GM10248 (cell line): Measurements from ENCODE around the gene RBMS2.
"Not testable (repeated sequence)": the region's sequence is repeated elsewhere in the genome, so short reads cannot be mapped to it uniquely, and the experiment has no call there.

Experiments
- CTCF ChIA-PET: fragments of 300-600 bp; sonication (Branson Sonifier 250); formaldehyde crosslinking; extraction: SDS; loops from one replicate; lab custom pipeline; 2021; ENCODE audit warnings: antibody characterized with exemption; lab: Yijun Ruan, JAX
- POLR2A ChIA-PET: fragments of 350-650 bp; sonication (Branson Sonifier 250); formaldehyde crosslinking; extraction: SDS; loops from one replicate; lab custom pipeline; 2020; ENCODE audit warnings: antibody characterized with exemption; lab: Yijun Ruan, JAX
- DNase-seq: peaks from one replicate; pipeline ENCODE4 v3.0.0; 2012; ENCODE audit errors: extremely low spot score
- TF ChIP-seq, protein P1 (sequence below): IDR thresholded peaks from 2 replicates; pipeline ENCODE4 v1.5.1; 2012; ENCODE audit warnings: mild to moderate bottlenecking, low read depth; ENCODE audit errors: extremely low read depth, missing control alignments, control extremely low read depth

RBMS2 gene

DNA sequence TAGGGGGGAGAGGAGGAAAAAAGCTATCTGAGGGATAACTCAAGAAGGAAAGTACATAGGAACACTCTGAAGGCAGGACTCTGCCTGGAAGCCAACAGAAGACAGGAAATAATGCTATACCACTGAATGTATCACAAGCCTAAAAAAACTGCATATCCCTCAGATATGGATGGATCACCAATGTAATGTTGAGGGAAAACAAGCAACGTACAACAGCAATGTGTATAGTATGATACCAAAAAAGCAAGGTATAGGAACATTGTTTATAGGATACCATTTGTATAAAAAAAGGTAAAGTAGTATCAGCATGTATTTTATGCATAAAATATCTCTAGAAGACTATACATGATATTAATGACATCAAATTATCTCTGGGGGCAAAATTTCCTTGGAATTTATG is 37.1 kb upstream of the RBMS2 start:
- TF ChIP-seq, protein P1, sequence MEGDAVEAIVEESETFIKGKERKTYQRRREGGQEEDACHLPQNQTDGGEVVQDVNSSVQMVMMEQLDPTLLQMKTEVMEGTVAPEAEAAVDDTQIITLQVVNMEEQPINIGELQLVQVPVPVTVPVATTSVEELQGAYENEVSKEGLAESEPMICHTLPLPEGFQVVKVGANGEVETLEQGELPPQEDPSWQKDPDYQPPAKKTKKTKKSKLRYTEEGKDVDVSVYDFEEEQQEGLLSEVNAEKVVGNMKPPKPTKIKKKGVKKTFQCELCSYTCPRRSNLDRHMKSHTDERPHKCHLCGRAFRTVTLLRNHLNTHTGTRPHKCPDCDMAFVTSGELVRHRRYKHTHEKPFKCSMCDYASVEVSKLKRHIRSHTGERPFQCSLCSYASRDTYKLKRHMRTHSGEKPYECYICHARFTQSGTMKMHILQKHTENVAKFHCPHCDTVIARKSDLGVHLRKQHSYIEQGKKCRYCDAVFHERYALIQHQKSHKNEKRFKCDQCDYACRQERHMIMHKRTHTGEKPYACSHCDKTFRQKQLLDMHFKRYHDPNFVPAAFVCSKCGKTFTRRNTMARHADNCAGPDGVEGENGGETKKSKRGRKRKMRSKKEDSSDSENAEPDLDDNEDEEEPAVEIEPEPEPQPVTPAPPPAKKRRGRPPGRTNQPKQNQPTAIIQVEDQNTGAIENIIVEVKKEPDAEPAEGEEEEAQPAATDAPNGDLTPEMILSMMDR, result no peak
- CTCF ChIA-PET, result interaction anchor here (0.9 to 2.5 kb wide), 5 partner anchors 11 to 295 kb away, joined by 3 to 9 read pairs (median 4); partner anchors contain the start of gene SMARCC2
- POLR2A ChIA-PET, result no interaction called here
- DNase-seq, result no peak

DNA sequence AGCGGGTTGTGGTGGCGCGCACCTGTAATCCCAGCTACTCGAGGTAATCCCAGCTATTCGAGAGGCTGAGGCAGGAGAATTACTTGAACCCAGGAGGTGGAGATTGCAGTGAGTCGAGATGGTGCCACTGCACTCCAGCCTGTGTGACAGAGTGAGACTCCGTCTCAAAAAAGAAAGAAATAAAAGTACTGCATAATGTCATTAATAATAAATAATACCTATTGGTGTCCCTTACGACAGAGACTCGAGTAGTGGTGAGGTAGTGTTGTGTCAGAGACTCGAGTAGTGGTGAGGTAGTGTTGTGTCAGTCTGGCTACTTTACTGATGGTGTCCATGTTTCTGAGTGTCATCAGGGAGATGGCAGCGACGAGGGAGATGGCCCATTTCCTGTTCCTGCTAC is 34.9 kb upstream of the RBMS2 start:
- ChIA-PET CTCF (interaction anchor here (2.5 kb wide), 1 partner anchor 13 kb away, joined by 9 read pairs; no protein-coding TSS in a partner anchor), POLR2A (no interaction called here)
- no peak for DNase-seq
- TF ChIP-seq, protein P1, result no peak

DNA sequence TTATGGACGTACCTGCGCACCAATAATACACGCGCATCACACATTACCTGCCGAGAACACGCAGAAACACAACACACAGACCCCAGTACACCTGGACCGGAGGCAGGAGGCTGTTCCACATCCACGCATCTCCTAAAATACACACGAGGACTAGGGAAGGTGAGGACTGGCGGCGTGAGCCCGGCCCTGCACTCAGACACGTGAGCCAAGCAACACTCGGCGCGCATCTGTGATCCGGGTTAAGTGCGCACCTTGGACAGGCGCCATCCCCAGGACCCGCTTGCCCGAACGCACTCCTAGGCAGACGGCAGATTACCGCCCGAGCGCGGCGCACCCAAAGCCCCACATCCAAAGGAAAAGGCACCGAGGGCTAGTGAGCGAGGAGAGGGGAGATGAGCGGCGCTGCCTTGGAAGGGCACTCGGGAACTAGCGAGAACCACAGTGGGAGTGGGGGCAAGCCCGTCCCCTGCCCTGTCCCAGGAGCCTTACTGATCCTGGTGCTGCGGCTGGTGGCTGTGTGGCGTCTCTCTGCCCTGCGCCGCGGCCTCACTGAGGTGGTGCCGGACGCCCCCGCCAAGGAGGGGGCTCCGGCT is 34.1 kb upstream of the RBMS2 start:
- TF ChIP-seq, protein P1, result no peak
- DNase-seq, result peak; percentile 36
- POLR2A ChIA-PET, result no interaction called here
- CTCF ChIA-PET, result interaction anchor here (0.9 to 1.3 kb wide), 2 partner anchors 14 to 16 kb away, joined by 3 read pairs; no protein-coding TSS in a partner anchor

DNA sequence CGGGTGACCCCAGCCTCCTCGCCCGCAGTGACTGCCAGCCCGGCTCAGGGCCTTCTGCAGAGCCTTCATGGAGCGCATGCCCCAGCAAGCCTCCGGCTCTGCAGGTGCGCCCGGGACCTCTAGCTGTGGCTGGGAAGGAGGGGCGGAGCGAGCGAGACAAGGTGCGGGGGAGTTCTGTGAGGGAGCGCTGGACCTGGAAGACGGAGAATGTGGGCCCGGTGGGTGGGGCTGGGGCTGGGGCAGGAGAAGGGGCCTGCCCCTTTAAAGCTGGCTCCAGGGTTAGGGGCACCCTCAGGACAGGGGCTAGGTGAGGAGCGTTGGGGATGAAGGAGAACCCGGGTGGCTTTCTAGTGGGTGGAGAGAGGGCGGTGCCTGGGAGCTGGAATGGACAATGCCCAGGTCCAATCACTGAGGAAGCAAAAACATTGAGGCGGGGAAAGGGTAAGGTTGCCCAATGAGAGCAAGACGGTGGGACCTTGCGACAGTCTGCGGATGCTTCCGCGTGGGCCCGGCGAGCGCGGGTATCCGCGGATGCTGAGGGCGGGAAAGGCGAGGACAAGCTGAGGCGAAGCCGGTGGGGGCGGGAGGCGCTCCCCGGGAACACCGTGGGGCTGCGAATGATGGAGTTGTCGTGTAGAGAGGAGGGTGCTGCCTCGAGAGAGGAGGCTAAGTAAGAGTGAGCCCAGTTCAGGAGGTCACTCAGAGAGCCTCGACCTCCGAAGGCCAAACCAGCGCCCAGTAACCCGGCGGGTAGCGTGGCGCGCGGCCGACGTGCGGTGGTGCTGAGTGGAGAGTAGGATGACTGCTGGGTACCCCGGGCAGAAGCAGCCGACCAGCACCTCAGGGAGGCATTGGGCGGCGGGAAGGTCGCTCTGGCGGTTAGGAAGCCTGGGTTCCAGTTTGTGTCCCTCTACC is 33.3 kb upstream of the RBMS2 start, which contains the start of gene GLS2:
TSS of gene GLS2 (minus strand) at position 121 of the 915 bp plus-strand sequence. CDS start at position 78, 43 bp downstream.
- ChIA-PET CTCF (interaction anchor here (0.9 to 1.3 kb wide), 2 partner anchors 14 to 15 kb away, joined by 3 read pairs; no protein-coding TSS in a partner anchor), POLR2A (interaction anchor here (0.6 kb wide), 1 partner anchor 85 kb away, joined by 13 read pairs; no protein-coding TSS in a partner anchor)
- TF ChIP-seq, protein P1, result no peak
- peak; percentile 91 for DNase-seq

DNA sequence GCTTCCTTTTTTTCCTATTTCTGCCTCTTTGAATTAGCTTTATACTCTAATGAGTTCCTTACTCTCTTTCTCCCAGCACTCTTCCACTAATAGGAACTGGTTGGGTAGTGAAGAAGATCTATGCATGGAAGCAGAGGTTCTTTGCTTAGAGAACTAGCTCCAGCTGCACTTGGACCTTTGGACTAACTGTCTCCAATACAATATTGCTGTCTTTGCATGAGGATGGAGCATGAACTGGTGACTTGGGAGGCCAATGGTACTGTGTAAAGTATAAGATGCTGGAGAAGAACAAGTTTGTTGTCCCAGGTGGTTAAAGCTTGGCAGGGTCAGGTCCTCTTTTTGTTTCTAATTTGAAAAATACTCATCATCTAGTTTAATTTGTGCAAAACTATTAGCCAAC is 31.3 kb upstream of the RBMS2 start:
- POLR2A ChIA-PET, result no interaction called here
- TF ChIP-seq, protein P1, result no peak
- no peak for DNase-seq
- CTCF ChIA-PET, result interaction anchor here (1.0 to 2.8 kb wide), 5 partner anchors 10 to 23 kb away, joined by 3 to 9 read pairs (median 5); no protein-coding TSS in a partner anchor

DNA sequence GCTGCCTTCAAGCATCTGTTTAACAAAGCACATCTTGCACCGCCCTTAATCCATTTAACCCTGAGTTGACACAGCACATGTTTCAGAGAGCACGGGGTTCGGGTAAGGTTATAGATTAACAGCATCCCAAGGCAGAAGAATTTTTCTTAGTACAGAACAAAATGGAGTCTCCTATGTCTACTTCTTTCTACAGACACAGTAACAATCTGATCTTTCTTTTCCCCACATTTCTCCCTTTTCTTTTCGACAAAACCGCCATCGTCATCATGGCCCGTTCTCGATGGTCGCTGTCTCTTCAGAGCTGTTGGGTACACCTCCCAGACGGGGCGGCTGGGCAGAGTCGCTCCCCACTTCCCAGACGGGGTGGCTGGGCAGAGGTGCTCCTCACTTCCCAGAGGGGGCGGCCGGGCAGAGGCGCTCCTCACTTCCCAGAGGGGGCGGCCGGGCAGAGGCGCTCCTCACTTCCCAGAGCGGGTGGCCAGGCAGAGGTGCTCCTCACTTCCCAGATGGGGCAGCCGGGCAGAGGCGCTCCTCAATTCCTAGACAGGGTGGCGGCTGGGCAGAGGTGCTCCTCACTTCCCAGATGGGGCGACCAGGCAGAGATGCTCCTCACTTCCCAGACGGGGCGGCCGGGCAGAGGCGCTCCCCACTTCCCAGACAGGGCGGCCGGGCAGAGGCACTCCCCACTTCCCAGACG is 28.1 kb upstream of the RBMS2 start:
- DNase-seq, CTCF ChIA-PET, POLR2A ChIA-PET: not testable (repeated sequence)

DNA sequence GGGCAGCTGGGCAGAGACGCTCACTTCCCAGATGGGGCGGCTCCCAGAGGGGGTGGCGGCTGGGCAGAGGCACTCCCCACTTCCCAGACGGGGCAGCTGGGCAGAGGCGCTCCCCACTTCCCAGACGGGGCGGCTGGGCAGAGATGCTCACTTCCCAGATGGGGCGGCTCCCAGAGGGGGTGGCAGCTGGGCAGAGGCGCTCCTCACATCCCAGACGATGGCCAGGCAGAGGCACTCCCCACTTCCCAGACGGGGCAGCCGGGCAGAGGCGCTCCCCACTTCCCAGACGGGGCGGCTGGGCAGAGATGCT is 27.6 kb upstream of the RBMS2 start:
- POLR2A ChIA-PET, DNase-seq, CTCF ChIA-PET: not testable (repeated sequence)

DNA sequence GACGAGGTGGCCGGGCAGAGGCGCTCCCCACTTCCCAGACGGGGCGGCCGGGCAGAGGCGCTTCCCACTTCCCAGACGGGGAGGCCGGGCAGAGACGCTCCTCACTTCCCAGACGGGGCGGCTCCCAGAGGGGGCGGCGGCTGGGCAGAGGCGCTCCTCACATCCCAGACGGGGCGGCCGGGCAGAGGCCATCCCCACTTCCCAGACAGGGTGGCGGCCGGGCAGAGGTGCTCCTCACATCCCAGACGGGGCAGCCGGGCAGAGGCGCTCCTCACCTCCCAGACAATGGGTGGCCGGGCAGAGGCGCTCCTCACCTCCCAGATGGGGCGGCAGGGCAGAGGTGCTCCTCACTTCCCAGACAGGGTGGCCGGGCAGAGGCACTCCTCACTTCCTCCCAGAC is 27.1 kb upstream of the RBMS2 start:
- CTCF ChIA-PET, POLR2A ChIA-PET: not testable (repeated sequence)

More for the DNA sequence above, 27.1 kb upstream of the RBMS2 start:
- not testable (repeated sequence) for DNase-seq
